ENCODE data around the gene SYT17.

SYT17 gene

GRCh38 chr16:19241512-19241911 is 73.5 kb downstream of the SYT17 start:
- no peaks in the 10 kb centered on the region for H3K27me3 ChIP-seq (replicated peaks; ENCODE audit: control insufficient read depth, insufficient read depth, low read length, poor library complexity, severe bottlenecking)
- no peaks in the 10 kb centered on the region for H3K36me3 ChIP-seq (ENCODE audit: control insufficient read depth, insufficient read depth, low read length)
- H3K4me3 ChIP-seq (ENCODE audit: insufficient read depth, low read depth, low read length, poor library complexity, severe bottlenecking), result no peak overlapping the region
- H3K27ac ChIP-seq (ENCODE audit: insufficient read depth, low read length, poor library complexity, severe bottlenecking), result no peak overlapping the region
- no peaks in the 10 kb centered on the region for H3K9me3 ChIP-seq (ENCODE audit: control insufficient read depth, low read length)
- no peak for DNase-seq
- no peaks in the 10 kb centered on the region for H3K4me1 ChIP-seq (ENCODE audit: control insufficient read depth, insufficient read depth, low read length, poor library complexity, severe bottlenecking)

- Histone ChIP-seq H3K27me3 (replicated peaks; ENCODE audit: control insufficient read depth, insufficient read depth, low read length, poor library complexity, severe bottlenecking) (no peaks in the 10 kb centered on the region), H3K36me3 (ENCODE audit: control insufficient read depth, insufficient read depth, low read length) (no peaks in the 10 kb centered on the region), H3K27ac (ENCODE audit: insufficient read depth, low read length, poor library complexity, severe bottlenecking) (no peak overlapping the region), H3K4me1 (ENCODE audit: control insufficient read depth, insufficient read depth, low read length, poor library complexity, severe bottlenecking) (no peaks in the 10 kb centered on the region), H3K4me3 (ENCODE audit: insufficient read depth, low read depth, low read length, poor library complexity, severe bottlenecking) (no peak overlapping the region), H3K9me3 (ENCODE audit: control insufficient read depth, low read length) (no peaks in the 10 kb centered on the region)
- no peak for DNase-seq
These were observed 74.1 kb downstream of the SYT17 start for GRCh38 chr16:19242186-19242585.

GRCh38 chr16:19242987-19243575 is 75.0 kb downstream of the SYT17 start:
- H3K4me3 ChIP-seq (ENCODE audit: insufficient read depth, low read depth, low read length, poor library complexity, severe bottlenecking), result no peak overlapping the region
- H3K27me3 ChIP-seq (replicated peaks; ENCODE audit: control insufficient read depth, insufficient read depth, low read length, poor library complexity, severe bottlenecking), result no peaks in the 10 kb centered on the region
- no peaks in the 10 kb centered on the region for H3K4me1 ChIP-seq (ENCODE audit: control insufficient read depth, insufficient read depth, low read length, poor library complexity, severe bottlenecking)
- H3K36me3 ChIP-seq (ENCODE audit: control insufficient read depth, insufficient read depth, low read length), result no peaks in the 10 kb centered on the region
- DNase-seq, result no peak
- no peak overlapping the region for H3K27ac ChIP-seq (ENCODE audit: insufficient read depth, low read length, poor library complexity, severe bottlenecking)
- no peaks in the 10 kb centered on the region for H3K9me3 ChIP-seq (ENCODE audit: control insufficient read depth, low read length)

- no peaks in the 10 kb centered on the region for H3K4me1 ChIP-seq (ENCODE audit: control insufficient read depth, insufficient read depth, low read length, poor library complexity, severe bottlenecking)
- H3K4me3 ChIP-seq (ENCODE audit: insufficient read depth, low read depth, low read length, poor library complexity, severe bottlenecking), result no peak overlapping the region
- H3K36me3 ChIP-seq (ENCODE audit: control insufficient read depth, insufficient read depth, low read length), result no peaks in the 10 kb centered on the region
- no peak overlapping the region for H3K27ac ChIP-seq (ENCODE audit: insufficient read depth, low read length, poor library complexity, severe bottlenecking)
- H3K9me3 ChIP-seq (ENCODE audit: control insufficient read depth, low read length), result no peaks in the 10 kb centered on the region
- no peaks in the 10 kb centered on the region for H3K27me3 ChIP-seq (replicated peaks; ENCODE audit: control insufficient read depth, insufficient read depth, low read length, poor library complexity, severe bottlenecking)
- DNase-seq, result no peak
These were observed 77.4 kb downstream of the SYT17 start for GRCh38 chr16:19245326-19245925.

- Histone ChIP-seq H3K36me3 (ENCODE audit: control insufficient read depth, insufficient read depth, low read length) (no peaks in the 10 kb centered on the region), H3K9me3 (ENCODE audit: control insufficient read depth, low read length) (no peaks in the 10 kb centered on the region), H3K4me3 (ENCODE audit: insufficient read depth, low read depth, low read length, poor library complexity, severe bottlenecking) (no peak overlapping the region), H3K27me3 (replicated peaks; ENCODE audit: control insufficient read depth, insufficient read depth, low read length, poor library complexity, severe bottlenecking) (peaks cover 4% of the 10 kb centered on the region), H3K4me1 (ENCODE audit: control insufficient read depth, insufficient read depth, low read length, poor library complexity, severe bottlenecking) (no peaks in the 10 kb centered on the region), H3K27ac (ENCODE audit: insufficient read depth, low read length, poor library complexity, severe bottlenecking) (no peak overlapping the region)
- no peak for DNase-seq
These were observed 84.9 kb downstream of the SYT17 start for GRCh38 chr16:19252904-19253303.

GRCh38 chr16:19254611-19255010 is 86.6 kb downstream of the SYT17 start:
- no peaks in the 10 kb centered on the region for H3K4me1 ChIP-seq (ENCODE audit: control insufficient read depth, insufficient read depth, low read length, poor library complexity, severe bottlenecking)
- no peak overlapping the region for H3K27ac ChIP-seq (ENCODE audit: insufficient read depth, low read length, poor library complexity, severe bottlenecking)
- no peaks in the 10 kb centered on the region for H3K36me3 ChIP-seq (ENCODE audit: control insufficient read depth, insufficient read depth, low read length)
- no peak overlapping the region for H3K4me3 ChIP-seq (ENCODE audit: insufficient read depth, low read depth, low read length, poor library complexity, severe bottlenecking)
- DNase-seq, result no peak
- H3K27me3 ChIP-seq (replicated peaks; ENCODE audit: control insufficient read depth, insufficient read depth, low read length, poor library complexity, severe bottlenecking), result peaks cover 4% of the 10 kb centered on the region
- H3K9me3 ChIP-seq (ENCODE audit: control insufficient read depth, low read length), result no peaks in the 10 kb centered on the region

- Histone ChIP-seq H3K27ac (ENCODE audit: insufficient read depth, low read length, poor library complexity, severe bottlenecking) (no peak overlapping the region), H3K4me1 (ENCODE audit: control insufficient read depth, insufficient read depth, low read length, poor library complexity, severe bottlenecking) (no peaks in the 10 kb centered on the region), H3K36me3 (ENCODE audit: control insufficient read depth, insufficient read depth, low read length) (no peaks in the 10 kb centered on the region), H3K27me3 (replicated peaks; ENCODE audit: control insufficient read depth, insufficient read depth, low read length, poor library complexity, severe bottlenecking) (no peaks in the 10 kb centered on the region), H3K9me3 (ENCODE audit: control insufficient read depth, low read length) (peaks cover 5% of the 10 kb centered on the region), H3K4me3 (ENCODE audit: insufficient read depth, low read depth, low read length, poor library complexity, severe bottlenecking) (no peak overlapping the region)
- DNase-seq, result no peak
These were observed 96.2 kb downstream of the SYT17 start for GRCh38 chr16:19264123-19264673.

GRCh38 chr16:19265380-19265930 is 97.4 kb downstream of the SYT17 start:
- Histone ChIP-seq H3K27ac (ENCODE audit: insufficient read depth, low read length, poor library complexity, severe bottlenecking) (no peak overlapping the region), H3K4me1 (ENCODE audit: control insufficient read depth, insufficient read depth, low read length, poor library complexity, severe bottlenecking) (no peaks in the 10 kb centered on the region), H3K9me3 (ENCODE audit: control insufficient read depth, low read length) (peaks cover 5% of the 10 kb centered on the region), H3K4me3 (ENCODE audit: insufficient read depth, low read depth, low read length, poor library complexity, severe bottlenecking) (no peak overlapping the region), H3K27me3 (replicated peaks; ENCODE audit: control insufficient read depth, insufficient read depth, low read length, poor library complexity, severe bottlenecking) (no peaks in the 10 kb centered on the region), H3K36me3 (ENCODE audit: control insufficient read depth, insufficient read depth, low read length) (no peaks in the 10 kb centered on the region)
- no peak for DNase-seq

- no peak overlapping the region for H3K27ac ChIP-seq (ENCODE audit: insufficient read depth, low read length, poor library complexity, severe bottlenecking)
These were observed 98.7 kb downstream of the SYT17 start for GRCh38 chr16:19266774-19267173.

GRCh38 chr16:19269098-19269497 is 101.1 kb downstream of the SYT17 start:
- Histone ChIP-seq H3K9me3 (ENCODE audit: control insufficient read depth, low read length) (peaks cover 5% of the 10 kb centered on the region), H3K36me3 (ENCODE audit: control insufficient read depth, insufficient read depth, low read length) (no peaks in the 10 kb centered on the region), H3K4me1 (ENCODE audit: control insufficient read depth, insufficient read depth, low read length, poor library complexity, severe bottlenecking) (no peaks in the 10 kb centered on the region), H3K27ac (ENCODE audit: insufficient read depth, low read length, poor library complexity, severe bottlenecking) (no peak overlapping the region), H3K4me3 (ENCODE audit: insufficient read depth, low read depth, low read length, poor library complexity, severe bottlenecking) (no peak overlapping the region), H3K27me3 (replicated peaks; ENCODE audit: control insufficient read depth, insufficient read depth, low read length, poor library complexity, severe bottlenecking) (no peaks in the 10 kb centered on the region)
- no peak for DNase-seq

More at GRCh38 chr16:19266774-19267173, 98.7 kb downstream of the SYT17 start:
- H3K36me3 ChIP-seq (ENCODE audit: control insufficient read depth, insufficient read depth, low read length), result no peaks in the 10 kb centered on the region
- H3K27me3 ChIP-seq (replicated peaks; ENCODE audit: control insufficient read depth, insufficient read depth, low read length, poor library complexity, severe bottlenecking), result no peaks in the 10 kb centered on the region
- DNase-seq, result no peak
- no peak overlapping the region for H3K4me3 ChIP-seq (ENCODE audit: insufficient read depth, low read depth, low read length, poor library complexity, severe bottlenecking)
- H3K4me1 ChIP-seq (ENCODE audit: control insufficient read depth, insufficient read depth, low read length, poor library complexity, severe bottlenecking), result no peaks in the 10 kb centered on the region
- H3K9me3 ChIP-seq (ENCODE audit: control insufficient read depth, low read length), result peaks cover 5% of the 10 kb centered on the region

Data from effector memory CD4-positive, alpha-beta T cell (primary cell).